ENCODE results near the gene SRPK1.

SRPK1 gene

GRCh38 chr6:35920793-35921732 is at the start of gene SRPK1:
Gene SRPK1, minus strand, starts transcription at chr6:35921098. Its CDS starts 42 bp downstream, at chr6:35921056.
- H3K9me3 Mint-ChIP-seq = no peaks in the 10 kb centered on the region
- peaks cover 30% of the 10 kb centered on the region for H3K36me3 Mint-ChIP-seq (ENCODE audit: low read depth)
- peak within 1 kb of the TSS; percentile 99 for H3K4me3 Mint-ChIP-seq
- H3K27ac Mint-ChIP-seq = peak within 1 kb of the TSS; percentile 94
- H3K27me3 Mint-ChIP-seq (ENCODE audit: low read depth) = no peaks in the 10 kb centered on the region
- peaks cover 40% of the 10 kb centered on the region for H3K4me1 Mint-ChIP-seq (ENCODE audit: low read depth)
- DNase-seq (ENCODE audit: low spot score) = peak; percentile 91

- no peak overlapping the region for H3K27ac Mint-ChIP-seq
- H3K27me3 Mint-ChIP-seq (ENCODE audit: low read depth) = peaks cover 8% of the 10 kb centered on the region
- H3K4me1 Mint-ChIP-seq (ENCODE audit: low read depth) = peaks cover 5% of the 10 kb centered on the region
- no peaks in the 10 kb centered on the region for H3K9me3 Mint-ChIP-seq
- H3K36me3 Mint-ChIP-seq (ENCODE audit: low read depth) = no peaks in the 10 kb centered on the region
- no peak overlapping the region for H3K4me3 Mint-ChIP-seq
- no peak for DNase-seq (ENCODE audit: low spot score)
Observed at GRCh38 chr6:35970181-35970580, 49.3 kb upstream of the SRPK1 start.

GRCh38 chr6:35969646-35970045 is 48.7 kb upstream of the SRPK1 start:
- no peak overlapping the region for H3K27ac Mint-ChIP-seq
- no peak overlapping the region for H3K4me3 Mint-ChIP-seq
- DNase-seq (ENCODE audit: low spot score) = no peak
- H3K36me3 Mint-ChIP-seq (ENCODE audit: low read depth) = no peaks in the 10 kb centered on the region
- H3K9me3 Mint-ChIP-seq = no peaks in the 10 kb centered on the region
- H3K27me3 Mint-ChIP-seq (ENCODE audit: low read depth) = peaks cover 8% of the 10 kb centered on the region
- H3K4me1 Mint-ChIP-seq (ENCODE audit: low read depth) = peaks cover 5% of the 10 kb centered on the region

GRCh38 chr6:35968821-35969220 is 47.9 kb upstream of the SRPK1 start:
- Mint-ChIP-seq H3K4me3 (no peak overlapping the region), H3K36me3 (ENCODE audit: low read depth) (no peaks in the 10 kb centered on the region), H3K9me3 (no peaks in the 10 kb centered on the region), H3K27me3 (ENCODE audit: low read depth) (peaks cover 8% of the 10 kb centered on the region), H3K27ac (no peak overlapping the region), H3K4me1 (ENCODE audit: low read depth) (peaks cover 4% of the 10 kb centered on the region)
- no peak for DNase-seq (ENCODE audit: low spot score)

DNA sequence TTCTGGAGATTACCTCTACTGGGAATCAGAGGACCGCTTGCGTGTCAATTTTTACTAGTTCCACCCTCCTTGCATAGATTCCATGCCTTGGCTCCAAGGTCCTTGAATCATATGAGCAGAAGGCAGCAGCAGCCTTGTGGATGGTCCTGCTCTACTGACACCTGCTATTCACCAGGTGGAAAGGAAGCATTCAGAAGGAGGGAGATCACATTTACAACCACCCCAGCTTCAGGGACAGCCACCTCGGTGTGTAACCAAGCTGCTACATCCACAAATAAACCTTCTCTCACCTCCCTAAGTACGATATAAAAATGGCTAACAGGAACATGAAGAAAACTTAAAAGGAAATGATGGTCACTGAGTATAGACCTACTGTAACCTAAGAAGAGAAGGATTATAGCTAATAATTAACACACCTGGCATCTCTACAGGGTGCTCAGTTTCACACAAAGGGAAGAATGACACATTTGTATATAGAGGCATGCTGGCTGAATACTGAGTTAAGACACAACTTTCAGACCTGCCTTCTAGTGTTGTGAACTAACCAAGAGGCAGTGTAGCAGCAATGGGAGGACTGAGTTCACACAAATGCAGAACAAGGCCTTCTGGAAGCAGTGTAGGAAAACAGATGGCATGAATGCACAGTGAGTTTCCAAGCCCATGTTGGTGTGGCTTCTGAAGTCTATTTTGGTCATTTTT is 46.3 kb upstream of the SRPK1 start:
- Mint-ChIP-seq H3K27ac (no peak overlapping the region), H3K27me3 (ENCODE audit: low read depth) (peaks cover 14% of the 10 kb centered on the region), H3K9me3 (no peaks in the 10 kb centered on the region), H3K36me3 (ENCODE audit: low read depth) (no peaks in the 10 kb centered on the region), H3K4me3 (no peak overlapping the region), H3K4me1 (ENCODE audit: low read depth) (no peaks in the 10 kb centered on the region)
- DNase-seq (ENCODE audit: low spot score) = no peak

- DNase-seq (ENCODE audit: low spot score) = no peak
- H3K9me3 Mint-ChIP-seq = no peaks in the 10 kb centered on the region
- peaks cover 31% of the 10 kb centered on the region for H3K27me3 Mint-ChIP-seq (ENCODE audit: low read depth)
- no peaks in the 10 kb centered on the region for H3K4me1 Mint-ChIP-seq (ENCODE audit: low read depth)
- no peaks in the 10 kb centered on the region for H3K36me3 Mint-ChIP-seq (ENCODE audit: low read depth)
- no peak overlapping the region for H3K27ac Mint-ChIP-seq
- no peak overlapping the region for H3K4me3 Mint-ChIP-seq
Observed at GRCh38 chr6:35962779-35963560, 42.1 kb upstream of the SRPK1 start.

DNA sequence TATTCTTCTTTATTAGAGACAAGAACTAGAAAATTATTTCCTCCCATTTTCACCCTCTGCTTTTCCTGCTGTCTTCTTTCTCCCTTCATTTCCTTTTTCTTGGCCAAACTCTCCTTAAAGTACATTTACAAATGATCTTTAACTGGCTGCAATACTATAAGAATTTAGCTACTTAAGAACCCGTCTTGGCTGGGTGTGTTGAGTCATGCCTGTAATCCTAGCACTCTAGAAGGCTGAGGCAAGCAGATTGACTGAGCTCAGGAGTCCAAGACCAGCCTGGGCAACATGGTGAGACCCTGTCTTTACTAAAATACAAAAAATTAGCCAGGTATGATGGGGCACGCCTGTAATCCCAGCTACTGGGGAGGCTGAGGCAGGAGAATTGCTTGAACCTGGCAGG is 39.3 kb upstream of the SRPK1 start:
- H3K36me3 Mint-ChIP-seq (ENCODE audit: low read depth) = no peaks in the 10 kb centered on the region
- DNase-seq (ENCODE audit: low spot score) = no peak
- no peak overlapping the region for H3K27ac Mint-ChIP-seq
- H3K27me3 Mint-ChIP-seq (ENCODE audit: low read depth) = peaks cover 23% of the 10 kb centered on the region
- no peaks in the 10 kb centered on the region for H3K4me1 Mint-ChIP-seq (ENCODE audit: low read depth)
- no peak overlapping the region for H3K4me3 Mint-ChIP-seq
- H3K9me3 Mint-ChIP-seq = no peaks in the 10 kb centered on the region

DNA sequence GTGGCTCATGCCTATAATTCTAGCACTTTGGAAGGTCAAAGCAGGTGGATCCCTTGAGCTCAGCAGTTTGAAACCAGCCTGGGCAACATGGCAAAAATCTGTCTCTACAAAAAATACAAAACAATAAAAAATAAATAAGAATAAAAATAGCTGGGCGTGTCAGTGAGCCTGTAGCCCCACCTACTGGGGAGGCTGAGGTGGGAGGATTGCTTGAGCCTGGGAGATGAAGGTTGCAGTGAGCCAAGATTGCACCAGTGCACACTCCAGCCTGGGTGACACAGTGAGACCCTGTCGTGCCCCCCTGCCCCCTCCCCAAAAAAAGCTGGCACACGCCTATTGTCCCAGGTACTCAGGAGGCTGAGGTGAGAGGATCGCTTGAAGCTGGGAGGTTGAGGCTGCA is 35.1 kb upstream of the SRPK1 start:
- peaks cover 12% of the 10 kb centered on the region for H3K27me3 Mint-ChIP-seq (ENCODE audit: low read depth)
- H3K36me3 Mint-ChIP-seq (ENCODE audit: low read depth) = no peaks in the 10 kb centered on the region
- H3K4me1 Mint-ChIP-seq (ENCODE audit: low read depth) = peaks cover 9% of the 10 kb centered on the region
- DNase-seq (ENCODE audit: low spot score) = no peak
- no peaks in the 10 kb centered on the region for H3K9me3 Mint-ChIP-seq
- no peak overlapping the region for H3K27ac Mint-ChIP-seq
- no peak overlapping the region for H3K4me3 Mint-ChIP-seq

DNA sequence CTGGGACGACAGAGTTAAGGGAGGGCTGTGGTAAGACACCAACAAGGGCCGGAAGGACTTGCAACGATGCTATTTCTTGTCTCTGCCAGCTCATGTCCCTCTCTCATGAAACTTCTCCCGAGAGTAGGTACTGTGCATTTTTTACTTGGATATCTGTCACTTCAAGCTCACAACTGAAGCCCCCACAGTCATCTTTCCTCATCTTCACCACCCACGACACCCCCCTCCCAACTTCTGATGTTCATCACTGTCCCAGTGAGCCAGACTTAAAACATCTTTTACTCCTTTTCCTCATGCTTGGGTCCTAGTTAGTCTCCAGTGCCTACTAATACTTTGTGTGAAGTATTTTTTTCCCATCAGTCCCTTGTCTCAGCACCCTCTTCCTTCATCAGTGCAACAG is 34.6 kb upstream of the SRPK1 start:
- Mint-ChIP-seq H3K27me3 (ENCODE audit: low read depth) (peaks cover 12% of the 10 kb centered on the region), H3K9me3 (no peaks in the 10 kb centered on the region), H3K4me3 (no peak overlapping the region), H3K27ac (no peak overlapping the region), H3K36me3 (ENCODE audit: low read depth) (no peaks in the 10 kb centered on the region), H3K4me1 (ENCODE audit: low read depth) (peaks cover 9% of the 10 kb centered on the region)
- DNase-seq (ENCODE audit: low spot score) = no peak

- H3K36me3 Mint-ChIP-seq (ENCODE audit: low read depth) = no peaks in the 10 kb centered on the region
- H3K4me1 Mint-ChIP-seq (ENCODE audit: low read depth) = peaks cover 9% of the 10 kb centered on the region
- DNase-seq (ENCODE audit: low spot score) = no peak
- H3K4me3 Mint-ChIP-seq = no peak overlapping the region
- H3K27ac Mint-ChIP-seq = no peak overlapping the region
- H3K9me3 Mint-ChIP-seq = no peaks in the 10 kb centered on the region
- H3K27me3 Mint-ChIP-seq (ENCODE audit: low read depth) = peaks cover 10% of the 10 kb centered on the region
Observed at GRCh38 chr6:35955071-35955470, 34.2 kb upstream of the SRPK1 start.

- Mint-ChIP-seq H3K4me1 (ENCODE audit: low read depth) (peaks cover 9% of the 10 kb centered on the region), H3K9me3 (no peaks in the 10 kb centered on the region), H3K27ac (no peak overlapping the region), H3K27me3 (ENCODE audit: low read depth) (peaks cover 7% of the 10 kb centered on the region), H3K4me3 (no peak overlapping the region), H3K36me3 (ENCODE audit: low read depth) (no peaks in the 10 kb centered on the region)
- no peak for DNase-seq (ENCODE audit: low spot score)
Observed at GRCh38 chr6:35954333-35954732, 33.4 kb upstream of the SRPK1 start.

GRCh38 chr6:35948725-35949124 is 27.8 kb upstream of the SRPK1 start:
- H3K4me1 Mint-ChIP-seq (ENCODE audit: low read depth) = peaks cover 9% of the 10 kb centered on the region
- no peak overlapping the region for H3K27ac Mint-ChIP-seq
- no peaks in the 10 kb centered on the region for H3K36me3 Mint-ChIP-seq (ENCODE audit: low read depth)
- no peak overlapping the region for H3K4me3 Mint-ChIP-seq
- H3K9me3 Mint-ChIP-seq = no peaks in the 10 kb centered on the region
- H3K27me3 Mint-ChIP-seq (ENCODE audit: low read depth) = no peaks in the 10 kb centered on the region
- DNase-seq (ENCODE audit: low spot score) = no peak

- no peaks in the 10 kb centered on the region for H3K36me3 Mint-ChIP-seq (ENCODE audit: low read depth)
- no peak for DNase-seq (ENCODE audit: low spot score)
- H3K4me3 Mint-ChIP-seq = no peak overlapping the region
- H3K9me3 Mint-ChIP-seq = no peaks in the 10 kb centered on the region
- H3K27me3 Mint-ChIP-seq (ENCODE audit: low read depth) = no peaks in the 10 kb centered on the region
- no peak overlapping the region for H3K27ac Mint-ChIP-seq
- H3K4me1 Mint-ChIP-seq (ENCODE audit: low read depth) = no peaks in the 10 kb centered on the region
Observed at GRCh38 chr6:35945650-35946025, 24.7 kb upstream of the SRPK1 start.

- no peaks in the 10 kb centered on the region for H3K27me3 Mint-ChIP-seq (ENCODE audit: low read depth)
- H3K9me3 Mint-ChIP-seq = no peaks in the 10 kb centered on the region
- no peak for DNase-seq (ENCODE audit: low spot score)
- H3K4me3 Mint-ChIP-seq = no peak overlapping the region
- no peaks in the 10 kb centered on the region for H3K4me1 Mint-ChIP-seq (ENCODE audit: low read depth)
- H3K27ac Mint-ChIP-seq = no peak overlapping the region
- H3K36me3 Mint-ChIP-seq (ENCODE audit: low read depth) = no peaks in the 10 kb centered on the region
Observed at GRCh38 chr6:35943390-35943789, 22.5 kb upstream of the SRPK1 start.
